PC-3 (cell line): ENCODE results near the gene HIVEP3.

ENCODE experiments used
- CTCF ChIP-seq: fragments of 300-600 bp; sonication (generic); conservative IDR thresholded peaks from 2 replicates; pipeline ENCODE4 v1.5.1; 2017; ENCODE audit warnings: antibody characterized with exemption, low read depth, mild to moderate bottlenecking, low read length
- EZH2 ChIP-seq: fragments of 300-600 bp; sonication (generic); IDR thresholded peaks from one replicate; pipeline ENCODE4 v1.6.1; 2017; ENCODE audit warnings: antibody characterized with exemption, mild to moderate bottlenecking, low read length; ENCODE audit not compliant: unreplicated experiment

GRCh38 chr1:41589395-41589794 lies 329.3 kb downstream of the HIVEP3 start:
- no peak for TF ChIP-seq EZH2
- TF ChIP-seq CTCF, result no peak
